GM18868 (cell line): ENCODE results near the gene VPS26C.
"Not testable (repeated sequence)": the region's sequence is repeated elsewhere in the genome, so short reads cannot be mapped to it uniquely, and the experiment has no call there.

Experiments used
- ATAC-seq: cut with Tn5 transposase; IDR thresholded peaks from one replicate; pipeline ENCODE4 v1.9.1; 2021; ENCODE audit warnings: mild to moderate bottlenecking, moderate library complexity; ENCODE audit not compliant: unreplicated experiment

Gene VPS26C

GRCh38 chr21:37231671-37232070, 35.5 kb downstream of the VPS26C start:
- ATAC-seq, result no peak

GRCh38 chr21:37231249-37231645, 35.9 kb downstream of the VPS26C start:
- no peak for ATAC-seq

- ATAC-seq, result no peak
Measured at GRCh38 chr21:37230632-37231248, 36.4 kb downstream of the VPS26C start.

GRCh38 chr21:37228003-37228400, 39.1 kb downstream of the VPS26C start:
- ATAC-seq, result no peak

- ATAC-seq, result no peak
Measured at GRCh38 chr21:37227071-37228002, 39.8 kb downstream of the VPS26C start.

GRCh38 chr21:37226041-37226920, 40.9 kb downstream of the VPS26C start:
- ATAC-seq, result no peak

- ATAC-seq, result no peak
Measured at GRCh38 chr21:37224861-37225839, 42.0 kb downstream of the VPS26C start.

- ATAC-seq, result no peak
Measured at GRCh38 chr21:37223804-37224345, 43.3 kb downstream of the VPS26C start.

- not testable (repeated sequence) for ATAC-seq
Measured at GRCh38 chr21:37222248-37222647, 44.9 kb downstream of the VPS26C start.

- ATAC-seq, result peak; percentile 87
Measured at GRCh38 chr21:37220981-37221664, 46.0 kb downstream of the VPS26C start.

- ATAC-seq, result peak; percentile 37
Measured at GRCh38 chr21:37220433-37220980, 46.6 kb downstream of the VPS26C start.

GRCh38 chr21:37219761-37220432, 47.2 kb downstream of the VPS26C start:
- no peak for ATAC-seq

GRCh38 chr21:37214952-37215351, 52.2 kb downstream of the VPS26C start:
- ATAC-seq, result no peak

GRCh38 chr21:37210799-37211198, 56.3 kb downstream of the VPS26C start:
- no peak for ATAC-seq

GRCh38 chr21:37210130-37210529, 57.0 kb downstream of the VPS26C start:
- no peak for ATAC-seq

GRCh38 chr21:37208741-37209225, 58.4 kb downstream of the VPS26C start:
- ATAC-seq, result peak; percentile 53

- ATAC-seq, result peak; percentile 49
Measured at GRCh38 chr21:37208056-37208721, 58.9 kb downstream of the VPS26C start.
